ENCODE measurements around the gene IDUA. TPM values are rescaled to one million over a fixed set of nuclear protein-coding genes. Genes with fewer than 3 reads are reported as not detected.

The IDUA gene
- total RNA-seq, 1 donor from 2014 or later, result 32.9 TPM

GRCh38 chr4:1013225-1014073 lies 26.6 kb downstream of the IDUA start:
- DNase-seq, result no peak

DNA sequence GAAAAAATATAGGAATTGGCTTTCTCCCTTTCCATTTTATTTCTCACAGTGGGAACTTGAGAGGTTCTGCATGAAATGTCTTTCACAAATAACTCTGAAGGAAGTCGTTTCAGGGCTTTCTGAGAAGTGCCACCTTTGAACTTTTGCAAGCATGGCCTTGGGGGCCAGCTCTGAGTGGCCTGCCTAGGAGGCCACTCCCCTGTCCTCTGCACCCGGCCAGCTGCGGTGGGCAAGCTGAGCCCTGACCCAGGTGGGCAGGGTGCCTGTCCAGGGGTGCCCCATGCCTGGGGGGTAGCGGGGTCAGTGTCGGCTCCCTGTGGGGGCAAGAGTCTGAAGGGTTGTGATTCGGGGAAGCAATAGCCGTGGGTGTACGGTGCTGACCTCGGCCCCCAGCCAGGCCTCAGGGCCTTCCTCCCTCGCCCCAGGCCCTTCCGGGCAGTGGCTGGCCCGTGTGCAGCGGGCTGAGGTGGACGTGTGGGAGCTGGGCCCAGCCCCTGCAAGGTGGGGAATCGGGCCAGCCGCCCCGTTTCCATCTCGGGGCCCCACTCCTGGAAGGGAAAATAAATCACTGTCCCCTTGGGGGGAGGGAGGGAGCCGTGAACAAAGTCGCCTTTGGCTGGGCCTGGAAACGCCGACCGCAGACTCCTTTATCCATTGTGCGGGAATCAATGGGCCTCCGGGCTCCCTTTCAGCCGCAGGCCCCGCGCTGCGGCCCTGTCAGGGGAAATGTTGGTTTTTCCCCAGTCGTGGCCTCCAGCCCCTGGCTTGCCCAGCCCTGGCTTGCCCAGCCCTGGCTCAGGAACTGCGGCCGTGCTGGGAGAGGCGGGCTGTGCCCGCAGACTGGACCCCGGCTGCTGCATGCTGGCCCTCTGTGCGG lies 27.7 kb downstream of the IDUA start:
- Mint-ChIP-seq H3K36me3 (ENCODE audit: low read depth) (peaks cover 1% of the 10 kb centered on the region), H3K27ac (no peak overlapping the region), H3K9me3 (no peaks in the 10 kb centered on the region), H3K4me1 (peaks cover 7% of the 10 kb centered on the region), H3K4me3 (peak overlapping the region; percentile 46), H3K27me3 (no peaks in the 10 kb centered on the region)
- ATAC-seq (ENCODE audit: low read depth) (no peak), DNase-seq (no peak)
- TF ChIP-seq, protein P1, sequence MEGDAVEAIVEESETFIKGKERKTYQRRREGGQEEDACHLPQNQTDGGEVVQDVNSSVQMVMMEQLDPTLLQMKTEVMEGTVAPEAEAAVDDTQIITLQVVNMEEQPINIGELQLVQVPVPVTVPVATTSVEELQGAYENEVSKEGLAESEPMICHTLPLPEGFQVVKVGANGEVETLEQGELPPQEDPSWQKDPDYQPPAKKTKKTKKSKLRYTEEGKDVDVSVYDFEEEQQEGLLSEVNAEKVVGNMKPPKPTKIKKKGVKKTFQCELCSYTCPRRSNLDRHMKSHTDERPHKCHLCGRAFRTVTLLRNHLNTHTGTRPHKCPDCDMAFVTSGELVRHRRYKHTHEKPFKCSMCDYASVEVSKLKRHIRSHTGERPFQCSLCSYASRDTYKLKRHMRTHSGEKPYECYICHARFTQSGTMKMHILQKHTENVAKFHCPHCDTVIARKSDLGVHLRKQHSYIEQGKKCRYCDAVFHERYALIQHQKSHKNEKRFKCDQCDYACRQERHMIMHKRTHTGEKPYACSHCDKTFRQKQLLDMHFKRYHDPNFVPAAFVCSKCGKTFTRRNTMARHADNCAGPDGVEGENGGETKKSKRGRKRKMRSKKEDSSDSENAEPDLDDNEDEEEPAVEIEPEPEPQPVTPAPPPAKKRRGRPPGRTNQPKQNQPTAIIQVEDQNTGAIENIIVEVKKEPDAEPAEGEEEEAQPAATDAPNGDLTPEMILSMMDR (IDR thresholded peaks at IDR 0.05), result no peak
- intact Hi-C loops (cut with micrococcal nuclease), result loop anchor here (5.0 kb wide), 3 partner anchors 568 to 1228 kb away; partner anchors contain the start of genes HAUS3, POLN, TACC3 and TMEM129
- ChIA-PET CTCF (no interaction called here), POLR2A (no interaction called here)

More at GRCh38 chr4:1013225-1014073, 26.6 kb downstream of the IDUA start:
- H3K36me3 Mint-ChIP-seq (ENCODE audit: low read depth), result peaks cover 1% of the 10 kb centered on the region
- peaks cover 4% of the 10 kb centered on the region for H3K27me3 Mint-ChIP-seq
- TF ChIP-seq, protein P1 (IDR thresholded peaks at IDR 0.05), result no peak
- H3K27ac Mint-ChIP-seq, result no peak overlapping the region
- no peaks in the 10 kb centered on the region for H3K9me3 Mint-ChIP-seq
- no peak for ATAC-seq (ENCODE audit: low read depth)
- peaks cover 15% of the 10 kb centered on the region for H3K4me1 Mint-ChIP-seq
- ChIA-PET POLR2A (interaction anchor here (1.2 kb wide), 1 partner anchor 8 kb away, joined by 4 read pairs; no protein-coding TSS in a partner anchor), CTCF (no interaction called here)
- intact Hi-C loops (cut with micrococcal nuclease), result loop anchor here (5.0 kb wide), 3 partner anchors 569 to 1229 kb away; partner anchors contain the start of genes HAUS3, POLN, TACC3 and TMEM129
- peak overlapping the region; percentile 46 for H3K4me3 Mint-ChIP-seq

- H3K4me1 Mint-ChIP-seq, result peaks cover 10% of the 10 kb centered on the region
- H3K9me3 Mint-ChIP-seq, result no peaks in the 10 kb centered on the region
- ATAC-seq (ENCODE audit: low read depth) (no peak), DNase-seq (no peak)
- CTCF ChIA-PET, result no interaction called here
- H3K4me3 Mint-ChIP-seq, result no peak overlapping the region
- H3K36me3 Mint-ChIP-seq (ENCODE audit: low read depth), result no peaks in the 10 kb centered on the region
- TF ChIP-seq, protein P1 (IDR thresholded peaks at IDR 0.05), result no peak
- no peaks in the 10 kb centered on the region for H3K27me3 Mint-ChIP-seq
- intact Hi-C loops (cut with micrococcal nuclease), result no loop called here
- POLR2A ChIA-PET, result interaction anchor here (0.6 kb wide), 1 partner anchor 24 kb away, joined by 3 read pairs; no protein-coding TSS in a partner anchor
- H3K27ac Mint-ChIP-seq, result no peak overlapping the region
These were observed 28.3 kb downstream of the IDUA start for GRCh38 chr4:1015179-1015578.

- ATAC-seq (ENCODE audit: low read depth), result no peak
- intact Hi-C loops (cut with micrococcal nuclease), result no loop called here
- POLR2A ChIA-PET, result interaction anchor here (0.6 kb wide), 1 partner anchor 25 kb away, joined by 3 read pairs; no protein-coding TSS in a partner anchor
- TF ChIP-seq, protein P1 (IDR thresholded peaks at IDR 0.05), result no peak
- H3K27ac Mint-ChIP-seq, result no peak overlapping the region
- no peak overlapping the region for H3K4me3 Mint-ChIP-seq
- no peaks in the 10 kb centered on the region for H3K27me3 Mint-ChIP-seq
- H3K9me3 Mint-ChIP-seq, result no peaks in the 10 kb centered on the region
- no peak for DNase-seq
- H3K4me1 Mint-ChIP-seq, result peaks cover 6% of the 10 kb centered on the region
- CTCF ChIA-PET, result no interaction called here
- no peaks in the 10 kb centered on the region for H3K36me3 Mint-ChIP-seq (ENCODE audit: low read depth)
These were observed 28.9 kb downstream of the IDUA start for GRCh38 chr4:1015746-1016145.
